ENCODE results near the gene CAPRIN2. TPM values are rescaled to one million over a fixed set of nuclear protein-coding genes. Genes with fewer than 3 reads are reported as not detected.
A peak's percentile ranks its signal among the peaks of the same experiment; 100 is the strongest.

CAPRIN2 gene
- total RNA-seq, 1 experiment from 2014 or later: 123 TPM

- Mint-ChIP-seq H3K4me3 (peak overlapping the region; percentile 97 to 98), H3K4me1 (peaks cover 35 to 53% of the 10 kb centered on the region in 2 experiments), H3K36me3 (ENCODE audit: insufficient read depth in 1 of 3, low read depth in 3 of 3) (peaks cover 7 to 28% (median 13%) of the 10 kb centered on the region in 3 experiments; a peak in 5 of 7 replicates), H3K27ac (peak overlapping the region; percentile 90 to 96 (median 94); a peak in 6 of 7 replicates), H3K9me3 (no peaks in the 10 kb centered on the region), H3K27me3 (ENCODE audit: low read depth) (no peaks in the 10 kb centered on the region)
- H2BK20ac ChIP-seq (ENCODE audit: low read depth, low read length, poor library complexity, severe bottlenecking): no peak overlapping the region
- H3T11ph ChIP-seq (ENCODE audit: low read length): no peak overlapping the region
- H3K23ac ChIP-seq (ENCODE audit: insufficient read length, low read depth, low read length): no peak overlapping the region
- no peak overlapping the region for H3K27ac ChIP-seq (ENCODE audit: insufficient read length, low read depth, low read length)
- no peaks in the 10 kb centered on the region for H3K27me3 ChIP-seq (ENCODE audit: insufficient read depth, low read length)
- peak overlapping the region; percentile 72 for H3K9ac ChIP-seq (ENCODE audit: extremely low read depth, insufficient read length, low read length)
- no peaks in the 10 kb centered on the region for H3K9me3 ChIP-seq (ENCODE audit: control insufficient read depth, low read depth, low read length)
- H3K4ac ChIP-seq (ENCODE audit: low read depth, low read length): no peak overlapping the region
- peaks cover 9% of the 10 kb centered on the region for H3K23me2 ChIP-seq (ENCODE audit: insufficient read length, low read depth, low read length, poor library complexity, severe bottlenecking)
- no peak for TF ChIP-seq CTCF (conservative IDR thresholded peaks at IDR 0.05)
- no peak for DNase-seq
- H2BK120ac ChIP-seq (ENCODE audit: low read depth, low read length, poor library complexity, severe bottlenecking): no peak overlapping the region
- H2AFZ ChIP-seq (ENCODE audit: low read length): no peak overlapping the region
- H3K4me2 ChIP-seq (ENCODE audit: insufficient read depth, insufficient read length, low read length): peak overlapping the region; percentile 94
- no peak overlapping the region for H2AK5ac ChIP-seq (ENCODE audit: insufficient read length, low read length)
- H2BK5ac ChIP-seq (ENCODE audit: insufficient read length, low read length): no peak overlapping the region
- H3K79me2 ChIP-seq (ENCODE audit: insufficient read depth, low read length): peaks cover 13% of the 10 kb centered on the region; the same call in 1 of the 2 replicates
- H4K91ac ChIP-seq (ENCODE audit: insufficient read length, low read depth, low read length): no peak overlapping the region
- H2BK15ac ChIP-seq (ENCODE audit: low read depth, low read length): no peak overlapping the region
- H2BK12ac ChIP-seq (ENCODE audit: insufficient read length, low read depth, low read length): no peak overlapping the region
- no CpG with 5 or more reads among the region's 40 CpGs for WGBS (ENCODE audit: extremely low coverage, insufficient read length, low lambda C conversion rate)
- H4K5ac ChIP-seq (ENCODE audit: insufficient read length, low read depth, low read length): no peak overlapping the region
- H3K79me1 ChIP-seq (ENCODE audit: insufficient read depth, low read depth, low read length, poor library complexity, severe bottlenecking): no peaks in the 10 kb centered on the region
- no peak overlapping the region for H3K18ac ChIP-seq (ENCODE audit: insufficient read length, low read depth, low read length)
- H4K8ac ChIP-seq (replicated peaks; ENCODE audit: insufficient read length, low read depth, low read length): no peak overlapping the region
- H3K4me1 ChIP-seq (ENCODE audit: insufficient read depth, low read length): peaks cover 5% of the 10 kb centered on the region
- no peaks in the 10 kb centered on the region for H4K20me1 ChIP-seq (ENCODE audit: control insufficient read depth, insufficient read depth, insufficient read length)
- H3K56ac ChIP-seq (ENCODE audit: insufficient read length, low read depth, low read length): no peak overlapping the region
- H3K14ac ChIP-seq (ENCODE audit: insufficient read depth, low read length): 0 out of 2 replicates have a peak overlapping the region, but pooled peaks have one; percentile 30
Observed at GRCh38 chr12:30754383-30754749, 385 bp downstream of the CAPRIN2 start.

Measured in H9 (cell line).